ENCODE data around the gene SERPINA10. TPM values are rescaled to one million over a fixed set of nuclear protein-coding genes. Genes with fewer than 3 reads are reported as not detected.

Gene SERPINA10
- total RNA-seq, 1 experiment from 2014 or later, result not detected

- TF ChIP-seq EZH2 (IDR thresholded peaks at IDR 0.05; ENCODE audit: low read length, unreplicated experiment), result no peak
- TF ChIP-seq CTCF (conservative IDR thresholded peaks at IDR 0.05; ENCODE audit: low read depth, low read length), result no peak
- no peak for TF ChIP-seq EZH2phosphoT487 (IDR thresholded peaks at IDR 0.05; ENCODE audit: borderline replicate concordance, low read length)
- no peaks in the 10 kb centered on the region for H3K9me2 ChIP-seq (replicated peaks; ENCODE audit: low read length)
- H3K79me2 ChIP-seq (ENCODE audit: low read length), result no peaks in the 10 kb centered on the region
- H4K20me1 ChIP-seq (ENCODE audit: low read length), result no peaks in the 10 kb centered on the region
- H3K27me3 ChIP-seq (ENCODE audit: low read length), result peaks cover 8% of the 10 kb centered on the region; the same call in 1 of the 2 replicates
- H2AFZ ChIP-seq (ENCODE audit: low read length), result no peak overlapping the region
- no peak for ATAC-seq
- POLR2A ChIA-PET (ENCODE audit: unreplicated experiment), result no interaction called here
- CTCF ChIA-PET, result no interaction called here
- intact Hi-C loops (cut with micrococcal nuclease), result no loop called here
- no peaks in the 10 kb centered on the region for H3F3A ChIP-seq (ENCODE audit: low read length, unreplicated experiment)
- DNase-seq, result no peak
- H3K4me3 ChIP-seq (ENCODE audit: low read length), result no peak overlapping the region
- H3K4me2 ChIP-seq (ENCODE audit: low read length), result no peak overlapping the region
- no peaks in the 10 kb centered on the region for H3K9me3 ChIP-seq (ENCODE audit: low read length)
- no TSS peak for BruUV-seq (replicated peaks)
- no peak overlapping the region for H3K27ac ChIP-seq (ENCODE audit: low read length)
- no peak overlapping the region for H3K9ac ChIP-seq (ENCODE audit: low read length)
- H3K36me3 ChIP-seq (ENCODE audit: low read depth, low read length), result no peaks in the 10 kb centered on the region
- H3K4me1 ChIP-seq (ENCODE audit: insufficient read depth, low read length), result no peaks in the 10 kb centered on the region
Observed at GRCh38 chr14:94305620-94306019, 12.6 kb upstream of the SERPINA10 start.

GRCh38 chr14:94304243-94304642 is 11.2 kb upstream of the SERPINA10 start:
- H3F3A ChIP-seq (ENCODE audit: low read length, unreplicated experiment), result no peaks in the 10 kb centered on the region
- DNase-seq, result no peak
- no peak for ATAC-seq
- H3K4me3 ChIP-seq (ENCODE audit: low read length), result no peak overlapping the region
- no peak overlapping the region for H3K9ac ChIP-seq (ENCODE audit: low read length)
- TF ChIP-seq CTCF (conservative IDR thresholded peaks at IDR 0.05; ENCODE audit: low read depth, low read length), result no peak
- no peak for TF ChIP-seq EZH2 (IDR thresholded peaks at IDR 0.05; ENCODE audit: low read length, unreplicated experiment)
- no peak for TF ChIP-seq EZH2phosphoT487 (IDR thresholded peaks at IDR 0.05; ENCODE audit: borderline replicate concordance, low read length)
- H3K9me3 ChIP-seq (ENCODE audit: low read length), result no peaks in the 10 kb centered on the region
- intact Hi-C loops (cut with micrococcal nuclease), result no loop called here
- H3K9me2 ChIP-seq (replicated peaks; ENCODE audit: low read length), result no peaks in the 10 kb centered on the region
- ChIA-PET POLR2A (ENCODE audit: unreplicated experiment) (no interaction called here), CTCF (no interaction called here)
- H3K36me3 ChIP-seq (ENCODE audit: low read depth, low read length), result no peaks in the 10 kb centered on the region
- peaks cover 8% of the 10 kb centered on the region; the same call in 1 of the 2 replicates for H3K27me3 ChIP-seq (ENCODE audit: low read length)
- no peaks in the 10 kb centered on the region for H4K20me1 ChIP-seq (ENCODE audit: low read length)
- no peak overlapping the region for H3K4me2 ChIP-seq (ENCODE audit: low read length)
- no TSS peak for BruUV-seq (replicated peaks)
- no peak overlapping the region for H2AFZ ChIP-seq (ENCODE audit: low read length)
- H3K4me1 ChIP-seq (ENCODE audit: insufficient read depth, low read length), result no peaks in the 10 kb centered on the region
- H3K79me2 ChIP-seq (ENCODE audit: low read length), result no peaks in the 10 kb centered on the region
- no peak overlapping the region for H3K27ac ChIP-seq (ENCODE audit: low read length)

GRCh38 chr14:94303111-94303510 is 10.0 kb upstream of the SERPINA10 start:
- no TSS peak for BruUV-seq (replicated peaks)
- Histone ChIP-seq H3K27ac (ENCODE audit: low read length) (no peak overlapping the region), H3K27me3 (ENCODE audit: low read length) (peaks cover 8% of the 10 kb centered on the region; the same call in 1 of the 2 replicates), H3F3A (ENCODE audit: low read length, unreplicated experiment) (no peaks in the 10 kb centered on the region), H3K4me3 (ENCODE audit: low read length) (no peak overlapping the region), H3K9ac (ENCODE audit: low read length) (no peak overlapping the region), H3K4me1 (ENCODE audit: insufficient read depth, low read length) (no peaks in the 10 kb centered on the region), H3K9me3 (ENCODE audit: low read length) (no peaks in the 10 kb centered on the region), H3K9me2 (replicated peaks; ENCODE audit: low read length) (no peaks in the 10 kb centered on the region), H3K36me3 (ENCODE audit: low read depth, low read length) (no peaks in the 10 kb centered on the region), H2AFZ (ENCODE audit: low read length) (no peak overlapping the region), H4K20me1 (ENCODE audit: low read length) (no peaks in the 10 kb centered on the region), H3K4me2 (ENCODE audit: low read length) (no peak overlapping the region), H3K79me2 (ENCODE audit: low read length) (no peaks in the 10 kb centered on the region)
- intact Hi-C loops (cut with micrococcal nuclease), result no loop called here
- no peak for DNase-seq
- TF ChIP-seq EZH2 (IDR thresholded peaks at IDR 0.05; ENCODE audit: low read length, unreplicated experiment), result no peak
- no peak for TF ChIP-seq EZH2phosphoT487 (IDR thresholded peaks at IDR 0.05; ENCODE audit: borderline replicate concordance, low read length)
- no peak for TF ChIP-seq CTCF (conservative IDR thresholded peaks at IDR 0.05; ENCODE audit: low read depth, low read length)
- ChIA-PET CTCF (no interaction called here), POLR2A (ENCODE audit: unreplicated experiment) (no interaction called here)
- ATAC-seq, result no peak
